NK-92 treated with Interleukin-12 subunit alpha and Interleukin-12 subunit beta, amount 100 ng/mL, for 24 hours (cell line): ENCODE measurements around the gene STH.

Experiments
- DNase-seq: peaks from one replicate; lab custom pipeline; 2025; lab: John Stamatoyannopoulos, UW

Gene STH

DNA sequence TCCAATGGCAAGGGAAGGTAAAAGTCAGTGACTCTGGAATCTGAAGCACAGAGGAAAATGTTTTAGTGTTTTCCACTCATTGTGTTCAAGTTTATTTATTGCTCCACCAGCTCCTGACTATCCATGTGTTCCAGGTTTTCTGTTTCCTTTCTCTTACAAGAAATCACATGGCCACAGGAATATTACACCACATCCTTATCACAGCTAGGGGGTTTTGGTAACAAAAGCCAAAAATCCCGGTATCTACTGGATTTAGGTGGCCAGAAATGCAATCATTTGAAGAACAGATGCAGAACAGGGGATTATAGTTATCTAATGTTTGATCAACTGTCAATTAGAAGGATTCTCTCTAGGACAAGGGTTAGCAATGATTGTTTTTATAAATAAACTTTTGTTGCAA is 47.9 kb downstream of the STH start:
- no peak for DNase-seq

DNA sequence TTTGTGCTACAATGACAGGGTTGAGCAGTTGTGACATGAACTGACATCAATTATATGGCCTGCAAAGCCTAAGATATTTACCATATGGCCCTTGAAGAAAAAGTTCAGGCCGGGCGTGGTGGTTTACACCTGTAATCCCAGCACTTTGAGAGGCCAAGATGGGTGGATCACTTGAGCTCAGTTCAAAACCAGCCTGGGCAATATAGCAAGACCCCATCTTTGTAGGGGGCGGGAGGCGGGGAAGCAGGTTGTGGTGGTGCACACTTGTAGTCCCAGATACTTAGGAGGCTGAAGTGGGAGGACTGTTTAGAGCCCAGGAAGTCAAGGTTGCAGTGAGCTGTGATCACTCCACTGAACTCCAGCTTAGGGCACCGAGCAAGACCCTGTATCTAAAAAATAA is 48.3 kb downstream of the STH start:
- no peak for DNase-seq

DNA sequence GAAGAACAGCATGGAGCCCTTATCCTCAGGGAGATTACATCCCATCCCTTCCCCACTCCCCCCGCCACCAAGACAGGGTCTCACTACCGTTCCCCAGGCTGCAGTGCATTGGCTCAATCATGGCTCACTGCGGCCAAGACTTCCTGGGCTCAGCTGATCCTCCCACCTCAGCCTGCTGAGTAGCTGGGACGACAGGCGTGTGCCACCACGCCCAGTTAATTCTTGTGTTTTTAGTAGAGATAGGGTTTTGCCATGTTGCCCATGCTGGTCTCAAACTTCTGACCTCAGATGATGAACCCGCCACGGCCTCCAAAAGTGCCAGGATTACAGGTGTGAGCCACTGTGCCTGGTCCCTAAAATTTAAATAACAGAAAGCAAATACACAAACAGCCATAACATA is 48.8 kb downstream of the STH start:
- no peak for DNase-seq
